ENCODE results near the gene NOL9. TPM values are rescaled to one million over a fixed set of nuclear protein-coding genes. Genes with fewer than 3 reads are reported as not detected.

Gene NOL9
- polyA plus RNA-seq, 1 of the 3 experiments (the other 2 are of a cell fraction), result 7.1 TPM

GRCh38 chr1:6585081-6585722 is 30.9 kb upstream of the NOL9 start:
- peaks cover 0 to 21% of the 10 kb centered on the region in 2 experiments for H3K36me3 ChIP-seq (replicated peaks in 1 of 2; ENCODE audit: control insufficient read depth in 1 of 2, insufficient read depth in 2 of 2, low read length in 1 of 2)
- POLR2A ChIA-PET, result no interaction called here

GRCh38 chr1:6584126-6585080 is 30.1 kb upstream of the NOL9 start:
- H3F3A ChIP-seq (replicated peaks; ENCODE audit: insufficient read depth), result no peaks in the 10 kb centered on the region
- peaks cover 29% of the 10 kb centered on the region for H3K79me2 ChIP-seq (ENCODE audit: insufficient read depth)
- no peaks in the 10 kb centered on the region for H3K9me3 ChIP-seq
- H3K36me3 ChIP-seq (replicated peaks in 1 of 2; ENCODE audit: control insufficient read depth in 1 of 2, insufficient read depth in 2 of 2, low read length in 1 of 2), result peaks cover 0 to 21% of the 10 kb centered on the region in 2 experiments
- H3K4me2 ChIP-seq, result no peak overlapping the region
- peak; percentile 44 for DNase-seq
- ChIA-PET CTCF (interaction anchor here (1.2 to 8.5 kb wide), 3 partner anchors 18 to 147 kb away, joined by 3 to 68 read pairs (median 4); partner anchors contain the start of genes KLHL21, NOL9 and TAS1R1), POLR2A (no interaction called here)
- peaks cover 9 to 19% of the 10 kb centered on the region in 2 experiments; a peak in 2 of 4 replicates for H3K4me1 ChIP-seq (ENCODE audit: control insufficient read depth in 1 of 2, insufficient read depth in 2 of 2, low read depth in 1 of 2, low read length in 1 of 2)
- H4K20me1 ChIP-seq (ENCODE audit: insufficient read depth), result no peaks in the 10 kb centered on the region
- H3K4me3 ChIP-seq (ENCODE audit: low read depth in 2 of 2, low read length in 1 of 2), result no peak overlapping the region
- 90% methylated on average over 15 of the region's 21 CpGs for WGBS (ENCODE audit: low lambda C conversion rate)
- H2AFZ ChIP-seq (ENCODE audit: low read depth), result no peak overlapping the region
- H3K27me3 ChIP-seq (ENCODE audit: insufficient read depth), result no peaks in the 10 kb centered on the region
- no peak overlapping the region for H3K27ac ChIP-seq (ENCODE audit: low read depth in 2 of 2, low read length in 1 of 2)
- no peak overlapping the region for H3K9ac ChIP-seq
- no peaks in the 10 kb centered on the region for H3K9me2 ChIP-seq
- no peak for TF ChIP-seq JUND (IDR thresholded peaks at IDR 0.05)
- no peak for TF ChIP-seq USF1 (IDR thresholded peaks at IDR 0.05; ENCODE audit: borderline replicate concordance, low read depth)
- TF ChIP-seq SIN3A (IDR thresholded peaks at IDR 0.05; ENCODE audit: borderline replicate concordance, low read depth, low read length), result no peak
- no peak for TF ChIP-seq EP300 (IDR thresholded peaks at IDR 0.05; ENCODE audit: borderline replicate concordance in 1 of 2, low read depth in 1 of 2, low read length in 1 of 2)
- TF ChIP-seq PBX3 (IDR thresholded peaks at IDR 0.05), result no peak
- no peak for TF ChIP-seq RAD21 (IDR thresholded peaks at IDR 0.05; ENCODE audit: low read length)
- TF ChIP-seq RXRA (IDR thresholded peaks at IDR 0.05; ENCODE audit: borderline replicate concordance, low read depth), result no peak
- TF ChIP-seq FOXM1 (IDR thresholded peaks at IDR 0.05; ENCODE audit: low read depth), result no peak
- no peak for TF ChIP-seq RFX5 (IDR thresholded peaks at IDR 0.05; ENCODE audit: low read length)
- no peak for TF ChIP-seq RCOR1 (IDR thresholded peaks at IDR 0.05; ENCODE audit: low read length)
- TF ChIP-seq REST (IDR thresholded peaks at IDR 0.05; ENCODE audit: low read depth, low read length), result no peak
- TF ChIP-seq NRF1 (IDR thresholded peaks at IDR 0.05; ENCODE audit: low read depth, low read length), result no peak
- TF ChIP-seq MEF2A (IDR thresholded peaks at IDR 0.05; ENCODE audit: borderline replicate concordance, low read depth), result no peak

More at GRCh38 chr1:6585081-6585722, 30.9 kb upstream of the NOL9 start:
- no peak overlapping the region for H3K27ac ChIP-seq (ENCODE audit: low read depth in 2 of 2, low read length in 1 of 2)
- no peaks in the 10 kb centered on the region for H3K9me2 ChIP-seq
- CTCF ChIA-PET, result interaction anchor here (0.9 to 1.8 kb wide), 3 partner anchors 17 to 148 kb away, joined by 3 to 4 read pairs (median 4); partner anchors contain the start of genes KLHL21, NOL9 and TAS1R1
- no peaks in the 10 kb centered on the region for H3F3A ChIP-seq (replicated peaks; ENCODE audit: insufficient read depth)
- DNase-seq, result peak; percentile 5
- H3K9me3 ChIP-seq, result no peaks in the 10 kb centered on the region
- peaks cover 27% of the 10 kb centered on the region for H3K79me2 ChIP-seq (ENCODE audit: insufficient read depth)
- peaks cover 8 to 17% of the 10 kb centered on the region in 2 experiments; a peak in 2 of 4 replicates for H3K4me1 ChIP-seq (ENCODE audit: control insufficient read depth in 1 of 2, insufficient read depth in 2 of 2, low read depth in 1 of 2, low read length in 1 of 2)
- no peak overlapping the region for H3K4me3 ChIP-seq (ENCODE audit: low read depth in 2 of 2, low read length in 1 of 2)
- H3K9ac ChIP-seq, result no peak overlapping the region
- 90% methylated on average over 12 of the region's 12 CpGs for WGBS (ENCODE audit: low lambda C conversion rate)
- no peak overlapping the region for H2AFZ ChIP-seq (ENCODE audit: low read depth)
- TF ChIP-seq YY1 (IDR thresholded peaks at IDR 0.05; ENCODE audit: low read depth) (no peak), IRF3 (IDR thresholded peaks at IDR 0.05; ENCODE audit: low read depth, low read length) (no peak), GATA2 (CRISPR knock-in tag; IDR thresholded peaks at IDR 0.05) (no peak), SIN3A (IDR thresholded peaks at IDR 0.05; ENCODE audit: borderline replicate concordance, low read depth, low read length) (no peak)
- no peak overlapping the region for H3K4me2 ChIP-seq
- no peaks in the 10 kb centered on the region for H3K27me3 ChIP-seq (ENCODE audit: insufficient read depth)
- H4K20me1 ChIP-seq (ENCODE audit: insufficient read depth), result no peaks in the 10 kb centered on the region
